NCI-H345 treated with DMSO at 0.1 percent for 48 hours (cell line): Measurements from ENCODE around the gene C10orf71.

ENCODE experiments used
- DNase-seq: peaks from one replicate; lab custom pipeline; 2025; ENCODE audit not compliant: unreplicated experiment; lab: John Stamatoyannopoulos, UW

The C10orf71 gene

DNA sequence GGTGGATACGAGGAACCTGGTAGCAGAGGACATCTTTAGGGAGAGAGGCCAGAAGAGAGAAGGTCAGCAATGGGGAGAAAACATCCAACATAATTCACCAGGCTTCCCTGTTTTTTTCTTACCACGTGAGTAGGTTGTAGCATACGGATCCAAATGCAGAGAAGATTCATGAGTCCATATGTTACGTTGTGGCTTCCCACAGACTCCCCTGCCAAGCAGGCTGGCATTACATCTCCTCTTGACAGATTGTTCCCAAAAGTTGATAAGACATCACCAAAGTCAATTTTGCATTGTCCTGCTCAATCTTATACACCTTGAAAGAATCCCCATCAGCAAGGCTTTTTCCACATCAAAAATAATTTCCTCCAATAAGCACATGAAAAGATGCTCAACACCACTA, 57.2 kb downstream of the C10orf71 start:
- DNase-seq, result no peak

DNA sequence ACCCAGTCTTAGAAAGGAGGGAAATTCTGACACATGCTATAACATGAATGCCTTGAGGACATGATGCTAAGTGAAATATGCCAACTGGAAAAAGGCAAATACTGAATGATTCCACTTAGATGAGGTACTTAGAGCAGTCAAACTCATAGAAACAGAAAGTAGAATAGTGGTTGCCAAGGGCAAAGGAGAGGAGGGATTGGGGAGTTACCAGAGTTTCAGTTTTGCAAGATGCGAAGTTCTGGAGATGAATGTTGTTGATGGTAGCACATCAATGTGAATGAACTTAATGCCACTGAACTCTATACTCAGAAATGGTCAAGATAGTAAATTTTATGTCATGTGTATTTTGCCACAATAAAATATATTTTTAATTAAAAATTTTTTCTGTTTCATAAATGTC, 58.0 kb downstream of the C10orf71 start:
- no peak for DNase-seq

DNA sequence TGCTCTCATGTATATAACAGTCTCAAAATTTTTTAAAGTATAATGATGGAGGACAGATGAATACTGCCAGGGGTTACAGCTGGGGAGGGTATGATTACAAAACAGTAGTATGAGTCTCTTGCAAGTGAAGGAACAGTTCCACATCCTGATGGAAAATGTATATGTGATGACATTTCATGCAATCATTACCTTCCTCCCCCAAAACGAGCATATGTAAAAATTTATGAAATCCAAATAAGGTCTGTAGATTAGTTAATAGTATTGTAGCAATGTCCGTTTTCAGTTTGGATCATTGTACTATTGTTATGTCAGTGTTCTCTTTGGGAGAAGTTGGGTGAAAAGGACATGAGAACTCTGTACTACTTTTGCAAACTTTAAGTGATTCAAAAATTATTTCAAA, 58.9 kb downstream of the C10orf71 start:
- DNase-seq, result no peak

DNA sequence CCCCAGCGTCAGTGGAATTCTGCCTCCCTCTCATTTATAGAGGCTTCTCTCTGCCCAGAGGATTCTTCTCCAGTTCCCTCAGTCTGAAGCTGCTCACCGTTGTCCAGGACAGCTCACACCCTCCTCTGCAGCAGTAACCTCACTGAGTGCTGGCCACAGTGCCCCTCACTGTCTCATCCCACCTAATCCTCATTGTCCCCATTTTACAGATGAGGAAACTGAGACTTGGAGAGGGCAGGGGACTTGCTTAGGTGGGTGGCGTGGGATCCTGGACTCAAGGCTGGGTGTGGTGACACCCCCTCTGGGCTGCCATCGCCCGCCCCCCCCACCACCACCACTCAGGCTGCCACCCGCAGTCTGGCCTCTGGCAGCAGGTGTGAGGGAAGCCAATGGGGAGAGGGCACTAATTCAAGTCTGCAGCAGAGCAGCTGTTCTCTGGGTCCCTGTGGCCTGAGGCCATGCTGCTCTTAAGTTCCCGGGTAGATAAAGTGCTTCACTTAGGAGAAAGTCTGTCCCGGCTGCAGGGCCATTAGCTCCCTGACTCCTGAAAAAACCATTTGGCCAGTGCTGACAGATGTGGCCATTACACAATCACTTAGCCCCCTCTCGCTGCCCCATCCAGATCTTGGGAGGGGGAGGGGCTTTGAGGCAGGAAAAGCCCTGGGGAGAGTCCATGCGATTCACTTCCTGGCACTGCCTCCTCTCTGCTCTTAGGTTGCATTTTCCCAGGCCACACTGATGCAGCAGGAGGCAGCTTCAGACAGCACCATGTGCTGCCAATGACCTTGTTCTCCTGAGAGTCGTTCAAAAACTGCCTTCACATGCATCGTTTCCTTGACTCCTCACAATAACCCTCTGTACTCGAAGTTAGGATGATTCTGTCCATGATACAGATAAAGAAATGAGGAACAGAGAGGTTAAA, 60.6 kb downstream of the C10orf71 start:
- peak; percentile 29 for DNase-seq

DNA sequence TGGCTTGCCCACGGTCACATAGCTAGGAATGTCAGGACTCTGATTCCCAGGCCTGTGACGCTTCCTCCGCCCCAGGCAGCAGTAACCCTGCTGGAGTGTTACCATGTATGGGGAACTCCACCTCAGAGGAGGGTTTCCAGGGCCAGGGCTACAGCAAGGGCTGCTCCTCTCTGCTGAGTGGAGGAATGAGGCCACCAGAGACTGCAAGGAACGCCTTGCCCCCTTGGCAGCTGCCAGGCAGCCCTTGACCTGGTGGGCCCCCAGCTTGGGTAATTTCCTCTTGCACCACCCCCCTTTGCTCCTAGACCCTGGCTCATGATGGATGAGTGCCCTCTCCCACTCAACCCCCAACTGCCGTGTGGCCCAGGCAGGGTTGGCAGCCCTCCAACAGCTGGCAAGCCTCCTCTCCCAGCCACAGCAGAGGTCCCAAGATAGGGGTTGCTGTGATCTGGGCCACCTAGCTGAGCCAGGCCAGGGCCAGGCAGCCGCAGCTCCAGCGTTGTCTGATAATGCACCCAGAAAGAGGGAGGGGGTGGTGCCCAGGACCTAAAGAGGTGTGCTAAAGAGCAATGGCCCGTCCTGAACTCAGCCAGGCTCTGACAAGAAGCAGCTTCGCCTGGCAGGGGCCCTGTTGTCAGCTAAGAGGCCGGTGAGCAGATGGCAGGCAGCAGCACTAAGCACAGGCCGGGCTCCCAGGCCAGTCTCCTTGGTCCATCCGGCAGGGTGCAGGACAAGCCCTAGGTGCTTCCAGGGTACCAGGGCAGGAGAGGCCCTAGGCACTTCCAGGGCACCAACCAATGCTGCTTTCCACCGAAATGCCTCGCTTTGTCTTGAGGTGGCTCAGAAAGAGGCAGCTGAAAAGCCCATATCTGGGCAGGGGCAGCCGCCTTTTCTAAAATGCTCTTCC, 61.6 kb downstream of the C10orf71 start:
- no peak for DNase-seq

- DNase-seq, result no peak
Observed at GRCh38 chr10:49361178-49361554, 62.2 kb downstream of the C10orf71 start.

- no peak for DNase-seq
Observed at GRCh38 chr10:49361735-49362568, 63.0 kb downstream of the C10orf71 start.

- DNase-seq, result no peak
Observed at GRCh38 chr10:49362596-49363260, 63.8 kb downstream of the C10orf71 start.

GRCh38 chr10:49363309-49364031, 64.5 kb downstream of the C10orf71 start:
- DNase-seq, result no peak

DNA sequence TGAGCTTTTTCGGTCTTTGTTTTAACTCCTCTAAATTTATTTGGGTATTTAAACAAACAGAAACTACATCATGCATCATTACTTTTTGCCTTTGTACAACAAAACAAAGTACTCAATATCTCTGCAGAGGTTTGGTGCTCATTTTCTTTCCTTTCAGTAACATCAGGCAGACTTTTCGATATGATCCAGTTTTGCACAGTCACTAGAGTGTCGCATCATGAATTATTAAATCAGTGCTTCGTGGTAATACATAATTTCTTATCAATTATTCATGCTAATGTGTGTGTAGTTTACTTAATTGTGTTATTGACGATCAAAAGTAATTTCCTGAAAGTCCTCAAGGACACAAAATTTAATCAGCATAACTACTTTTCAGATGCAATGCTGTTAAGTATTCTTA, 65.1 kb downstream of the C10orf71 start:
- DNase-seq, result no peak

DNA sequence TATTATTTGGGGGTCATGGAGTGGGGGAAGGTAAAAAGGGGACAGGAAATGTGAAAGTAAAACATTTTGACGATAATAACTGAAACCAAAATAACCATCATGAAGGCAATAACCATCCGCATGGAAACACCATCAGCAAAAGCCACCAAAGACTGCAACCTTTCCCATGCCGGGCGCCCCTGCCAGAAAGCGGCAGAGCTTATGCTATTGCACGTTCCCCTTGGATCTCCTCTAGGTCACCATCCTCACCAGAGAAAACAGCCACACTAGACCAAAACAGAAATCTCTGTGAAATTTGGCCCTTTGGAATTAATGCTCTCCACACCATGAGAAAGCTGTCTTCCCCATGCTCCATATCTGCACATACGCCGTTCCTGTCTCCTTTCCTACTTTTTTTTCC, 65.8 kb downstream of the C10orf71 start:
- no peak for DNase-seq

DNA sequence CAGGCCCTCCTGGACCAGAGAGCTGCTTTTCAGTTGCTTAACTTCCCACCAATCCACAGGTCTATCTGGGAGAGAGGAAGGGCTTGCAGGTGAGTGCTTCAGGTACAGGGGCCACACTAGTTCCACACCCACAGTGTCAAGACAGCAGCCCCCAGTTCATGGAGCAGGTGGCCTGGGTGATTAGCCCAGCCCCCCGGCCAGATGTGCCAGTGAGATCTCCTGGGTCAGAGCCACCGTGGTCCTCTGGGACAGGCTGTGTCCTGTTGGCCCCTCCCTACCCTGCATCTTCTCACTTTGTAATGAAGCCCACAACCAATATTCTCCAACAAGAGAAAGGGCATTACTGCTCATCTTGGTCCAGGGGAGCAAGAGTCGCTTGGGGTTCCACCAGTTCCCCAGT, 66.3 kb downstream of the C10orf71 start:
- DNase-seq, result no peak

DNA sequence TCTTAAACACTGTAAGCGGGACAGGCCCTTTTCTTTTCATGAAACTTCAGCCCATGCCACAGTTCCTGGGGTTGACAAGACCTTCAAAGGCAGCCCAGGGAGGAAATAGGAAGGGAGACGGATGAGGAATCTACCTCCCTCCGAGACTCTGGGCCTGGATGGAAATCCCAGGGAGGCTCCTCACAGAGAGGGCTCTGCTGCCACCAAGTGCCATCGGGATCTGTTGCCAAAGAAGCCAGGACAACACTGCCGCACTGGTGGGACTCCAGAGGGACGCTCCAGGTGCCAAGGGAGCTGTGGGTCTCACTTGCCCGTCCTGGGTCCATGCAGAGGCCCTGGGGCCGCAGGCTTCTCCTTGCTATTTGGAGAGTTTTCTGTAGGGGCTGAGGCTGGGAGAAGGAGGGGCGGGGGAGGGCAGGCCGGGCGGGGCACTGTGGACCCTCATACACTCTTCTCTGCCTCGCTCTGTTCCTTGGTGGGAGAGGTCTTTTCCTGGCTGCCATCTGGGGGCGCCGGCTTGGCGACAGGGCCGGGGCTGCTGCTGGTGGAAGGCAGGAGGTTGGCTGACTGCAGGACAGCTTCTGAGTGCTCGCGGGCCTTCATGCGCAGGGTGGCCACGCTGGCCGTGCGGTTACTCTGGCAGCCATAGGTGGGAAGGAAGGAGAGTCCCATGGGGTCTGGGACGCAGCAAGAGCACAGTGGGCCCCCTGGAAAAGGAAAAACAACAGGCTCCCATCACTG, 66.9 kb downstream of the C10orf71 start:
- no peak for DNase-seq

DNA sequence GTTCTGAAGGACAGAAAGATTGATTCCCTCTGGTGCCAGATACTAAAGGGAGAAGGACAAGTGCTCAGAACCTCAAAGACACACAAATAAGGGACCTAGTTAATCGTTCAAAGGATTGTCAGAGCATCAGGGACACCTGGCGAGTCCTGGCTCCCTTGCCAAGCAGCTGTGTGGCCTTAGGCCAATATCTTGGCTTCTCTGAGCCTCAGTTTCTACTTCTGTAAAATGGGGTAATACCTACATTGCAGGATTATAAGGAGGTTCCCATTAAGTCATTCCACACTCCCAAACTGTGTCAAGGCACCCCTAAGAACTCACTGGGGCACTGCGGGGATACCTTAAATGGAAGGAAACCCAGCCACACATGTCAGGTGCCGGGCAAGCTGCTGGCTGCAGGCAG, 67.5 kb downstream of the C10orf71 start:
- DNase-seq, result no peak

- no peak for DNase-seq
Observed at GRCh38 chr10:49367600-49367999, 68.6 kb downstream of the C10orf71 start.

DNA sequence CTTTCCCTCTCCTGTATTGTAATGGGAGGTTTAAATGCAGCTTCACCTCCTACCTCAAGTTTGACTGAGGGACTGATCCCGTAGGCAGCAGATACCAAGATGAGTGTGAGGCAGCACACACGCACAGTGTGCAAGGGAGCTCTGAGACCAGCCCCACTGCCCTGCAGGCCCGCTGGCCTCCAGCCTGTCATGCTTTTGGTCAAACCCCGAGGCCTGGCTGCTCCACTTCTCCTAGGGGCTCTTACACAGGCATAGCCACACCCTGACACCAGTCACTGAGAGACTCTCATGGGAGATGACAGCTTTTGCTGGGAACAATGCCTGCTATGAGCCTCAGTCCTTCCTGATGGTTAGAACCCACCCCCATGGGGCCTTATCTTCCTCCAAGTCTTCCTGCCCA, 69.3 kb downstream of the C10orf71 start:
- DNase-seq, result no peak

- DNase-seq, result no peak
Observed at GRCh38 chr10:49369216-49370162, 70.5 kb downstream of the C10orf71 start.
